ENCODE results near the gene PTGR3. TPM values are rescaled to one million over a fixed set of nuclear protein-coding genes. Genes with fewer than 3 reads are reported as not detected.

Gene PTGR3
- total and polyA plus RNA-seq, 5 experiments from 2014 or later: 14.7 to 35.1 (median 28.5) TPM

GRCh38 chr18:75220551-75221355, 11.8 kb upstream of the PTGR3 start:
- POLR2A ChIA-PET: interaction anchor here (1.3 to 1.7 kb wide), 4 partner anchors 8 to 31 kb away, joined by 3 to 5 read pairs (median 4); partner anchors contain the start of gene TSHZ1
- ATAC-seq: no peak
- peak overlapping the region in 3 of 10 donors; percentile 14 to 64 (median 22) for H3K4me3 Mint-ChIP-seq
- H3K27ac Mint-ChIP-seq: peak overlapping the region in 8 of 10 donors; percentile 22 to 98 (median 82)
- no peaks in the 10 kb centered on the region for H3K27me3 Mint-ChIP-seq
- no peak for DNase-seq
- peaks cover 35 to 92% (median 86%) of the 10 kb centered on the region in 4 donors for H3K4me1 Mint-ChIP-seq
- no peaks in the 10 kb centered on the region for H3K9me3 Mint-ChIP-seq
- peaks cover 0 to 5% (median 0%) of the 10 kb centered on the region in 3 donors for H3K36me3 Mint-ChIP-seq

GRCh38 chr18:75219745-75220375, 10.9 kb upstream of the PTGR3 start:
- DNase-seq (no peak), ATAC-seq (no peak)
- Mint-ChIP-seq H3K36me3 (no peaks in the 10 kb centered on the region), H3K27ac (peak overlapping the region in 9 of 10 donors; percentile 42 to 98 (median 79)), H3K9me3 (no peaks in the 10 kb centered on the region), H3K4me3 (peak overlapping the region in 5 of 10 donors; percentile 5 to 41 (median 29)), H3K27me3 (no peaks in the 10 kb centered on the region), H3K4me1 (peaks cover 39 to 96% (median 91%) of the 10 kb centered on the region in 4 donors)
- POLR2A ChIA-PET: no interaction called here

- no peak for DNase-seq
- Mint-ChIP-seq H3K9me3 (no peaks in the 10 kb centered on the region), H3K4me1 (peaks cover 42 to 96% (median 91%) of the 10 kb centered on the region in 4 donors), H3K27ac (peak overlapping the region; percentile 10 to 98 (median 73)), H3K36me3 (no peaks in the 10 kb centered on the region), H3K27me3 (no peaks in the 10 kb centered on the region), H3K4me3 (peak overlapping the region in 1 of 10 donors; percentile 12)
- ATAC-seq: no peak
- POLR2A ChIA-PET: no interaction called here
Measured at GRCh38 chr18:75218065-75218923, 9.4 kb upstream of the PTGR3 start.

- H3K36me3 Mint-ChIP-seq: peaks cover 0 to 2% (median 0%) of the 10 kb centered on the region in 3 donors
- peak overlapping the region; percentile 74 to 98 (median 94) for H3K27ac Mint-ChIP-seq
- no peak for DNase-seq
- H3K27me3 Mint-ChIP-seq: no peaks in the 10 kb centered on the region
- H3K9me3 Mint-ChIP-seq: no peaks in the 10 kb centered on the region
- POLR2A ChIA-PET: interaction anchor here (2.3 kb wide), 1 partner anchor 29 kb away, joined by 13 read pairs; no protein-coding TSS in a partner anchor
- no peak for ATAC-seq
- peak overlapping the region; percentile 44 to 72 (median 66) for H3K4me3 Mint-ChIP-seq
- peaks cover 48 to 96% (median 91%) of the 10 kb centered on the region in 4 donors for H3K4me1 Mint-ChIP-seq
Measured at GRCh38 chr18:75216911-75217689, 8.2 kb upstream of the PTGR3 start.

- H3K4me3 Mint-ChIP-seq: peak overlapping the region; percentile 44 to 72 (median 66)
Measured at GRCh38 chr18:75216212-75216910, 7.4 kb upstream of the PTGR3 start.

GRCh38 chr18:75215663-75216062, 6.7 kb upstream of the PTGR3 start:
- peak overlapping the region in 8 of 10 donors; percentile 34 to 67 (median 58) for H3K4me3 Mint-ChIP-seq
- H3K36me3 Mint-ChIP-seq: peaks cover 0 to 6% (median 2%) of the 10 kb centered on the region in 3 donors
- peaks cover 47 to 85% (median 79%) of the 10 kb centered on the region in 4 donors for H3K4me1 Mint-ChIP-seq
- ATAC-seq (no peak), DNase-seq (no peak)
- peak overlapping the region; percentile 51 to 98 (median 88) for H3K27ac Mint-ChIP-seq
- POLR2A ChIA-PET: interaction anchor here (0.6 to 2.3 kb wide), 3 partner anchors 17 to 51 kb away, joined by 3 to 13 read pairs (median 3); no protein-coding TSS in a partner anchor
- H3K27me3 Mint-ChIP-seq: no peaks in the 10 kb centered on the region
- H3K9me3 Mint-ChIP-seq: no peaks in the 10 kb centered on the region

More at GRCh38 chr18:75216212-75216910, 7.4 kb upstream of the PTGR3 start:
- peak in 5 of 10 donors; percentile 32 to 73 (median 61) for DNase-seq
- Mint-ChIP-seq H3K9me3 (no peaks in the 10 kb centered on the region), H3K27me3 (no peaks in the 10 kb centered on the region), H3K27ac (peak overlapping the region; percentile 74 to 98 (median 94)), H3K36me3 (peaks cover 0 to 2% (median 0%) of the 10 kb centered on the region in 3 donors), H3K4me1 (peaks cover 46 to 89% (median 84%) of the 10 kb centered on the region in 4 donors)
- POLR2A ChIA-PET: interaction anchor here (0.6 to 2.3 kb wide), 2 partner anchors 16 to 30 kb away, joined by 3 to 13 read pairs; no protein-coding TSS in a partner anchor
- peak; percentile 57 to 79 for ATAC-seq

GRCh38 chr18:75214766-75215510, 6.0 kb upstream of the PTGR3 start:
- ATAC-seq (no peak), DNase-seq (no peak)
- Mint-ChIP-seq H3K36me3 (peaks cover 0 to 7% (median 2%) of the 10 kb centered on the region in 3 donors), H3K27ac (peak overlapping the region; percentile 11 to 98 (median 86)), H3K4me1 (peaks cover 47 to 84% (median 75%) of the 10 kb centered on the region in 4 donors), H3K4me3 (peak overlapping the region in 9 of 10 donors; percentile 34 to 67 (median 57)), H3K27me3 (no peaks in the 10 kb centered on the region), H3K9me3 (no peaks in the 10 kb centered on the region)
- POLR2A ChIA-PET: interaction anchor here (0.6 to 2.3 kb wide), 3 partner anchors 15 to 52 kb away, joined by 3 to 13 read pairs (median 3); no protein-coding TSS in a partner anchor

- DNase-seq: no peak
- Mint-ChIP-seq H3K4me3 (peak overlapping the region in 8 of 10 donors; percentile 15 to 56 (median 37)), H3K27me3 (no peaks in the 10 kb centered on the region), H3K27ac (peak overlapping the region in 7 of 10 donors; percentile 12 to 98 (median 49)), H3K9me3 (no peaks in the 10 kb centered on the region), H3K36me3 (peaks cover 0 to 7% (median 2%) of the 10 kb centered on the region in 3 donors), H3K4me1 (peaks cover 43 to 81% (median 70%) of the 10 kb centered on the region in 4 donors)
- no peak for ATAC-seq
- POLR2A ChIA-PET: interaction anchor here (0.9 kb wide), 1 partner anchor 15 kb away, joined by 3 read pairs; no protein-coding TSS in a partner anchor
Measured at GRCh38 chr18:75214332-75214690, 5.4 kb upstream of the PTGR3 start.

GRCh38 chr18:75213611-75214331, 4.8 kb upstream of the PTGR3 start:
- POLR2A ChIA-PET: interaction anchor here (0.9 to 7.3 kb wide), 3 partner anchors 16 to 37 kb away, joined by 3 to 93 read pairs (median 3); no protein-coding TSS in a partner anchor
- Mint-ChIP-seq H3K9me3 (no peaks in the 10 kb centered on the region), H3K4me1 (peaks cover 40 to 75% (median 67%) of the 10 kb centered on the region in 4 donors), H3K4me3 (peak overlapping the region in 9 of 10 donors; percentile 12 to 94 (median 39)), H3K27me3 (no peaks in the 10 kb centered on the region), H3K27ac (peak overlapping the region in 6 of 10 donors; percentile 14 to 98 (median 64)), H3K36me3 (peaks cover 0 to 7% (median 2%) of the 10 kb centered on the region in 3 donors)
- DNase-seq (no peak), ATAC-seq (no peak)

Measured in naive thymus-derived CD8-positive, alpha-beta T cell (primary cell).